Measurements from ENCODE around the gene TBC1D3C. TPM values are rescaled to one million over a fixed set of nuclear protein-coding genes. Genes with fewer than 3 reads are reported as not detected.
"Not testable (repeated sequence)": the region's sequence is repeated elsewhere in the genome, so short reads cannot be mapped to it uniquely, and the experiment has no call there.

TBC1D3C gene
- total RNA-seq, 1 experiment from 2014 or later, result not detected

DNA sequence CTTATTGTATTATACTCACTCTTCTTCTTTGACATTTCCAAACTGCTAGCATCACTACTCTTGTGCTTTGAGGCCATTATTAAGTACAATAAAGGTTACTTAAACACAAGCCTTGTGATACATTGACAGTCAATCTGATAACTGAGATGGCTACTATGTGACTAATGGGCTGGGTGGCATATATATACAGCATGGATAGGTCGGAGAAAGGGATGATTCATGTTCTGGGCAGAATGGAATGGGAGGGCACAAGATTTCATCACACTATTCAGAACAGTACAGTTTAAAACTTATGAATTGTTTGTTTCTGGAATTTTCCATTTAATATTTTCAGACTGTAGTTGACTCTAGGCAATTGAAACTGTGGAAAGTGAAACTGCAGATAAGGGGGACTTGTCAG lies 18.9 kb upstream of the TBC1D3C start:
- H2BK12ac ChIP-seq (ENCODE audit: insufficient read length, low read depth, low read length); H3K56ac ChIP-seq (ENCODE audit: insufficient read length, low read depth, low read length); H3K4me1 ChIP-seq (ENCODE audit: insufficient read depth, low read length); H3K4me1 Mint-ChIP-seq; H2AFZ ChIP-seq (ENCODE audit: low read length); H3K4ac ChIP-seq (ENCODE audit: low read depth, low read length); H3K4me2 ChIP-seq (ENCODE audit: insufficient read depth, insufficient read length, low read length); H3K27me3 Mint-ChIP-seq (ENCODE audit: low read depth); H3K23ac ChIP-seq (ENCODE audit: insufficient read length, low read depth, low read length); H3K14ac ChIP-seq (ENCODE audit: insufficient read depth, low read length); H3K79me2 ChIP-seq (ENCODE audit: insufficient read depth, low read length); H4K8ac ChIP-seq (replicated peaks; ENCODE audit: insufficient read length, low read depth, low read length); H2BK20ac ChIP-seq (ENCODE audit: low read depth, low read length, poor library complexity, severe bottlenecking); H3K36me3 Mint-ChIP-seq (ENCODE audit: insufficient read depth in 1 of 3, low read depth in 3 of 3); H3K18ac ChIP-seq (ENCODE audit: insufficient read length, low read depth, low read length); H3K9me3 ChIP-seq (ENCODE audit: control insufficient read depth, low read depth, low read length); H4K20me1 ChIP-seq (ENCODE audit: control insufficient read depth, insufficient read depth, insufficient read length); H3K4me3 Mint-ChIP-seq; H3K9ac ChIP-seq (ENCODE audit: extremely low read depth, insufficient read length, low read length); H4K5ac ChIP-seq (ENCODE audit: insufficient read length, low read depth, low read length); H2BK120ac ChIP-seq (ENCODE audit: low read depth, low read length, poor library complexity, severe bottlenecking); H2BK15ac ChIP-seq (ENCODE audit: low read depth, low read length); H3K23me2 ChIP-seq (ENCODE audit: insufficient read length, low read depth, low read length, poor library complexity, severe bottlenecking); H3K79me1 ChIP-seq (ENCODE audit: insufficient read depth, low read depth, low read length, poor library complexity, severe bottlenecking); H3K27ac Mint-ChIP-seq; H4K91ac ChIP-seq (ENCODE audit: insufficient read length, low read depth, low read length); H2AK5ac ChIP-seq (ENCODE audit: insufficient read length, low read length); H3K9me3 Mint-ChIP-seq; DNase-seq; H3T11ph ChIP-seq (ENCODE audit: low read length); H2BK5ac ChIP-seq (ENCODE audit: insufficient read length, low read length); H3K27me3 ChIP-seq (ENCODE audit: insufficient read depth, low read length); H3K27ac ChIP-seq (ENCODE audit: insufficient read length, low read depth, low read length): not testable (repeated sequence)
- WGBS (ENCODE audit: extremely low coverage, insufficient read length, low lambda C conversion rate), result no CpG with 5 or more reads among the region's 1 CpG

Other genes with a start within 250 kb of the TBC1D3C start
- gene TBC1D3K, start 144.2 kb downstream of the TBC1D3C start, total RNA-seq (2021), result not detected in 2 replicates
- 16.4 and 17.0 TPM in 2 replicates for gene TBC1D3L, start 79.6 kb downstream of the TBC1D3C start, total RNA-seq (2021)
- gene TBC1D3D, start 64.7 kb downstream of the TBC1D3C start, total RNA-seq (2021), result 0.29 and 0.50 TPM in 2 replicates
- not detected in 2 replicates for gene TBC1D3E, start 59.3 kb upstream of the TBC1D3C start, total RNA-seq (2021)
- not detected in 2 replicates for gene TBC1D3, start 123.9 kb upstream of the TBC1D3C start, total RNA-seq (2021)
- gene MRPL45, start 228.5 kb upstream of the TBC1D3C start, total RNA-seq (2021), result 57.7 and 59.9 TPM in 2 replicates